Cardiac muscle cell (in vitro differentiated cells and primary cell): Measurements from ENCODE around the gene GRM5. TPM values are rescaled to one million over a fixed set of nuclear protein-coding genes. Genes with fewer than 3 reads are reported as not detected.

Experiments used
- DNase-seq, 2 donors: peaks; one replicate each; pipeline versions ENCODE4 v3.0.0 to v3.0.0-alpha.2; 2010 to 2017; ENCODE audit warnings: low read depth in 1 of 2, low spot score in 1 of 2
- H3K27ac ChIP-seq: fragments of 200-600 bp; sonication (generic); 2 replicates; pipeline ENCODE4 v1.5.1; 2016
- H3K27me3 ChIP-seq: fragments of 200-600 bp; sonication (generic); 2 replicates; pipeline ENCODE4 v1.6.0; 2016; ENCODE audit warnings: control low read depth
- H3K36me3 ChIP-seq: fragments of 200-600 bp; sonication (generic); 2 replicates; pipeline ENCODE4 v1.5.1; 2016; ENCODE audit warnings: control low read depth
- H3K4me1 ChIP-seq: fragments of 200-600 bp; sonication (generic); 2 replicates; pipeline ENCODE4 v1.8.1; 2017; ENCODE audit warnings: low read depth, mild to moderate bottlenecking, mixed run types
- H3K4me3 ChIP-seq: fragments of 200-600 bp; sonication (generic); 2 replicates; pipeline ENCODE4 v1.5.1; 2016; ENCODE audit warnings: mild to moderate bottlenecking
- H3K9me3 ChIP-seq: fragments of 200-600 bp; sonication (generic); 2 replicates; pipeline ENCODE4 v1.5.1; 2017; ENCODE audit warnings: low read depth, mild to moderate bottlenecking, control low read depth
- polyA plus RNA-seq: library from polyadenylated mRNA; unstranded; fragments of >200 nt; fragmentation: Nextera tagmentation; extraction: Ambion mirVana; gene quantifications from 2 replicates; pipeline ENCODE4 v1.2.1, GENCODE V29; 2016
- total RNA-seq: library from RNA; depleted of rRNA; stranded (reverse); fragments of >200 nt; gene quantifications from 2 replicates; pipeline ENCODE4 v1.2.3, GENCODE V29; 2016
- TF ChIP-seq, protein P1 (sequence below): IDR thresholded peaks from 2 replicates; pipeline ENCODE4 v1.5.1; 2012; ENCODE audit warnings: low read depth, mild to moderate bottlenecking, low read length

The GRM5 gene
- total and polyA plus RNA-seq, 2 experiments from 2014 or later: 0.06 TPM; not detected in 1

DNA sequence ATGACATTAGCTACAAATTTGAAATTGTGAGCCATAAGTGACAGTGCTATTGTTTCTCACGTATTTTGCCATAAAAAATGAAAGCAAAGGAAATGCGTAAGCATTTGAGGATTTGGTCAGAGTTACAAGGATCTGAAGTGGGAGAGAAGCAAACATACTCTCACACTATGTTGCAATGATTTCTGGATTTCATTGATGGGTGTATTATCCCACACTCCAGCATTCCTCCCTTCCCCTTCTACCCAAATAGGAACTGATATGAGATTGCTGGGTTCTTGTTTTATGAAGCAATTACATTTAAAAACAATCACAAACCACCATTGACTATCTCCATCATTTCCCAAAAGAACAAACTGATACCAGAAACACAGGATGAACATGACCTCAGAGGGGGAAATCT lies 414.2 kb downstream of the GRM5 start:
- Histone ChIP-seq H3K27me3 (no peaks in the 10 kb centered on the region), H3K27ac (no peak overlapping the region), H3K9me3 (no peaks in the 10 kb centered on the region), H3K36me3 (no peaks in the 10 kb centered on the region), H3K4me3 (no peak overlapping the region), H3K4me1 (no peaks in the 10 kb centered on the region)
- TF ChIP-seq, protein P1, sequence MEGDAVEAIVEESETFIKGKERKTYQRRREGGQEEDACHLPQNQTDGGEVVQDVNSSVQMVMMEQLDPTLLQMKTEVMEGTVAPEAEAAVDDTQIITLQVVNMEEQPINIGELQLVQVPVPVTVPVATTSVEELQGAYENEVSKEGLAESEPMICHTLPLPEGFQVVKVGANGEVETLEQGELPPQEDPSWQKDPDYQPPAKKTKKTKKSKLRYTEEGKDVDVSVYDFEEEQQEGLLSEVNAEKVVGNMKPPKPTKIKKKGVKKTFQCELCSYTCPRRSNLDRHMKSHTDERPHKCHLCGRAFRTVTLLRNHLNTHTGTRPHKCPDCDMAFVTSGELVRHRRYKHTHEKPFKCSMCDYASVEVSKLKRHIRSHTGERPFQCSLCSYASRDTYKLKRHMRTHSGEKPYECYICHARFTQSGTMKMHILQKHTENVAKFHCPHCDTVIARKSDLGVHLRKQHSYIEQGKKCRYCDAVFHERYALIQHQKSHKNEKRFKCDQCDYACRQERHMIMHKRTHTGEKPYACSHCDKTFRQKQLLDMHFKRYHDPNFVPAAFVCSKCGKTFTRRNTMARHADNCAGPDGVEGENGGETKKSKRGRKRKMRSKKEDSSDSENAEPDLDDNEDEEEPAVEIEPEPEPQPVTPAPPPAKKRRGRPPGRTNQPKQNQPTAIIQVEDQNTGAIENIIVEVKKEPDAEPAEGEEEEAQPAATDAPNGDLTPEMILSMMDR: no peak
- peak in 1 of 2 donors; percentile 77 for DNase-seq

DNA sequence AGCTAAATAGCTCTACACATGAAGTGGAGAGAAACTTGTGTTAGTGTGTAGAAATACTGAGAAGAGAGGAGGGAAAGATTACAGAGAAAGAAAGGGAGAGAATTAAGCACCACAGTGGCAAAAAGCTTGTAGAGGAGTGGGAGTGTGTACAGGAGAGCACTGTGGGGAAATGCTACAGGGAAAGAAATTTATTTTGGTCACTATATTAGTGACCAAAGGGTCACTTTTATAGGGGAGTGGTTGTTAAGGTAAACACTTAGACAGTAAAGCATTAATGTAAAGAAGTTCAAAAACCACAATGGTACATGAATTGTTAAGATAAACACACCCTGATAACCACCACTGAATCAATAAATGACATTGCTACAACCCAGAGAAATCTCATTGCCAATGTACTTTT lies 421.1 kb downstream of the GRM5 start:
- Histone ChIP-seq H3K9me3 (no peaks in the 10 kb centered on the region), H3K4me3 (no peak overlapping the region), H3K4me1 (no peaks in the 10 kb centered on the region), H3K27ac (no peak overlapping the region), H3K36me3 (no peaks in the 10 kb centered on the region), H3K27me3 (no peaks in the 10 kb centered on the region)
- TF ChIP-seq, protein P1: no peak
- DNase-seq: no peak

DNA sequence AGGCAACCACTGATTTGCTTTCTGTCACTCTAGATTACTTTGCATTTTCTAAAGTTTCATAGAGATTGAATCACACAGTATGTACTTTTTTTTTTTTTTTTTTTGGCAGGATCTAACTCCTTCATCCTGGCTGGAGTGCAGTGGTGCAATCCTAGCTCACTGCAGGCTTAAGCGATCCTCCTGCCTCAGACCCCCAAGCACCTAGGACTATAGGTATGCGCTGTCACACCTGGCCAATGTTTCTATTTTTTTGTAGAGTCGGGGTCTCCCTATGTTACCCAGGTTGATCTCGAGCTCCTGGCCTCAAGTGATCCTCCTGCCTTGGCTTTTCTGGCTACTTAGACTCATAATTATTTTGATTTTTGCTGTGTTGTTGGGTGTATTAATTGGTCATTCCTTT lies 433.6 kb downstream of the GRM5 start:
- DNase-seq: peak in 1 of 2 donors; percentile 6
- no peaks in the 10 kb centered on the region for H3K9me3 ChIP-seq
- TF ChIP-seq, protein P1: no peak
- no peak overlapping the region for H3K4me3 ChIP-seq
- H3K27ac ChIP-seq: no peak overlapping the region
- no peaks in the 10 kb centered on the region for H3K4me1 ChIP-seq
- no peaks in the 10 kb centered on the region for H3K36me3 ChIP-seq
- no peaks in the 10 kb centered on the region for H3K27me3 ChIP-seq

DNA sequence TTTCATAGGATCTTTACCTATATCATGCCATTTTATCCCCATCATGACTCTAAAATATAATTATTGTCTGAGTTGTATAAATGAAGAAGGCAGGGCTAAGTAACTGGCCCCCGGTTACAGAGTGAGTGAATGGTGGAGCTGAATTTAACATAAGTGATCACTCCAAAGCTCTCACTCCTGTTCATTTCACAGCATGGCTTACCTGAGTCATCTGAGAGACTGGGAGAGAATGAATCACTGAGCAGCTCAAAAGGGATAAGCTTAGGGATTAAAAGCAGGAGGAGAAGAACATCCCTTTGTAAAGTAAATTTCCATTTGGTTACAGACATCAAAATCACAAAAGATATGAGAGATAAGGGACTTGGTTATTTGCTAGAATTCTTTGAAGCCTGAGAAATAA lies 434.3 kb downstream of the GRM5 start:
- no peak for DNase-seq
- Histone ChIP-seq H3K4me1 (no peaks in the 10 kb centered on the region), H3K4me3 (no peak overlapping the region), H3K36me3 (no peaks in the 10 kb centered on the region), H3K9me3 (no peaks in the 10 kb centered on the region), H3K27ac (no peak overlapping the region), H3K27me3 (no peaks in the 10 kb centered on the region)
- TF ChIP-seq, protein P1: no peak

DNA sequence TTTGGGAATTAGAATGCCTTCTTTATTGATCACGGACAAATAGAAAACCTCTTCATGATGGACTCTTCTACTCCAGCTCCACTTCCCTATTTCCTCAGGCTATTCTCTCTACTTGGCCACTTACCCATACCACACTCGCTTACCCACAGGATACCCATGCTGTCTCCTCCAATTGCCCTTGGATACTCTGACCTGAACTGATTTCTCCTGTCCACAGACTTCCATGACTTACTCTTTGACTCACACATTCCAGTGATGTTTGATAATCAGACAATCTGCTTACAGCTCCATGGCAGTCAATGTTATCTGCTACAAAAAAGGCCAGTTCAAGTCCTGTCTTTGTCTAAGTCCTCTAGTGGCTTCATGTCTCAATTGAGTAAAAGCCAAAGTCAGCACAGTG lies 436.3 kb downstream of the GRM5 start:
- no peak for DNase-seq
- TF ChIP-seq, protein P1: no peak
- Histone ChIP-seq H3K9me3 (no peaks in the 10 kb centered on the region), H3K4me1 (no peaks in the 10 kb centered on the region), H3K36me3 (no peaks in the 10 kb centered on the region), H3K4me3 (no peak overlapping the region), H3K27me3 (no peaks in the 10 kb centered on the region), H3K27ac (no peak overlapping the region)

DNA sequence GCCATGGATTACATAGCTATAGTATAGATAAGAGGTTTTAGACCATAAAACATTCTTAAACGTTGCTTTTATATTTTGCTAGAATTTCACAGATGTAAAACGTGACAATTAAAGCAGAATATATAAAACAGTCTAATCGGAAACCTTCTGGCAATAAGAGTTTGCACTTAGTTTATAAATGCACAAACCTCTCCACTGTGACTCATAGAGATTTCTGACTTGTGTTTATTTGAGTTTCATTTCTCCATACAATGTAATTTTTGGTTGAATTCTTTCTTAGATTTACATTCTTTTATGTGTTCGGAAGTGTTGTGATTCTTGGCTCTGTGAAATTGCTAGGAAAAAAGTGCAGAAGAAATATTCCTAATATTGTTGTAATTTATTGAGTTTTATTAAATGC lies 439.6 kb downstream of the GRM5 start:
- Histone ChIP-seq H3K36me3 (no peaks in the 10 kb centered on the region), H3K4me1 (no peaks in the 10 kb centered on the region), H3K4me3 (no peak overlapping the region), H3K9me3 (no peaks in the 10 kb centered on the region), H3K27me3 (no peaks in the 10 kb centered on the region), H3K27ac (no peak overlapping the region)
- TF ChIP-seq, protein P1: no peak
- DNase-seq: no peak
